Measurements from ENCODE around the gene FRMD4B.

The FRMD4B gene

DNA sequence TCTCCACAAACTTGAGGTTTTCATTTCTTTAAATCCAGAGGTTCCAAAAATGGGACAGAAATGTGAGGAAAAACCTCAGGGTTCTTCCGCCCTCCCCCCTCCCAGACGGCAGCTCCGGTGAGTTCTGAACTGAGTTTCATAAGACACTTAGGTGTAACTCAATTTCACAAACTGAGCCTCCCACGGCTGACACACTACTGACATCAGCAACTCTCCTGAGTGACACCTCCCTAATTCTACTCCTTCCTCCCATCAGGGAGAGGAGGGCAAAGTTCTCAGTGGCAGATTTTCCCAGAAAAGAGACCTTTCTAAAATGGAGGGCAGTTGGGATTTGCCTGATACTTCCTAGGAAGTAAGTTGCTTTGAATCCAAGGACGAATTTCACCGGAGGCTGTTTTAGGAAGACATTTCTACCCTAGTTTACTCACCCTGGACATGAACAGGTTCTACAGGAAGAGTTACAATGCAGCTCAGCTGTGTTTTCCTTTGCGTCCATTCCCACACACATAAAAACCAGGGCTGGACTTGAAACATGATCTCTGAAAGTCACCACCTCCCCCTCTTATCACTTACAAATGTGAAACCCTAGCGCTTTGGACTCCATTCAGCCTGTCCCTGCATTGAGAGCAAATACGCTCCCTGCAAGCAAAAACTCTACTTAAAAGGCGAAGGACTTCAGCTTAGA lies 185.4 kb downstream of the FRMD4B start:
- DNase-seq, result no peak

DNA sequence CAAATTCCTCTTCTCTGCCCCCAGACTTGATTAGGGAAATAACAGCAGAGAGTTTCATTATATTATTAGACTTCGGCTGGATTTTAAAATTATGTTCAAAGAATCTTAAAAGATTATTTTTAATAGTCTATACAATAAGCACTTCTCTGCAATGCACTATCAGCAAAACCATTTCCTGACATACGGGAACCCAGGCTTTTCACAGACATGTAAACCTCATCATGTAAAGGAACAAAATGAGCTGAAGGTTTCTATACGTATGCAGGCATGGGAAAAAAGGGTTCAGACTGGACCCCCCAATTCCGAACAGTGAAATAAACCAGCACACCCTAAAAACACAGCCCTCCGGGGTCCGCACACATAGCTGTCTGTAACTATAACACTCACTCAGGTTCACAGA lies 185.9 kb downstream of the FRMD4B start:
- DNase-seq, result no peak

DNA sequence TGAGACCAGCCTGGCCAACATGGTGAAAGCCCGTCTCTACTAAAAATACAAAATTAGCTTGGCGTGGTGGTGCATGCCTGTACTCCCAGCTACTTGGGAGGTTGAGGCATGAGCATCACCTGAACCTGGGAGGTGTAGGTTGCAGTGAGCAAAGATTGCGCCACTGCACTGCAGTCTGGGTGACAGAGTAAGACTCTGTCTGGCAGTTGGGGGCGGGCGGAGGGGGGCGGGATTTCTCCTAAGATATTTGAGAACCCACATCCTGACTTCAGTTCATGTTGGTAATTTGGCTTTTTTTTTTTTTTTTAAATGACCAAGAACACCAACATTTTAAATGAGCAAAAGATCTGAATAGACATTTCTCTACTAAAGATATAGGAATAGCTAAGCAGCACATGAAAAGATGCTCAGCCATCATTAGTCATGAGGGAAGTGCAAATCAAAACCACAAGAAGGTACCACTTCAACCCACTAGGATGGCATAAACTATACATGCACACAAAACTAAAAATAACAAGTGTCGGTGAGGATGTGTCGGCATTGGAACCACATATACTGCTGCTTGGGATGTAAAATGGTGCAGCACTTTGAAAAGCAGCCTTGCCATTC lies 187.9 kb downstream of the FRMD4B start:
- peak; percentile 54 for DNase-seq

DNA sequence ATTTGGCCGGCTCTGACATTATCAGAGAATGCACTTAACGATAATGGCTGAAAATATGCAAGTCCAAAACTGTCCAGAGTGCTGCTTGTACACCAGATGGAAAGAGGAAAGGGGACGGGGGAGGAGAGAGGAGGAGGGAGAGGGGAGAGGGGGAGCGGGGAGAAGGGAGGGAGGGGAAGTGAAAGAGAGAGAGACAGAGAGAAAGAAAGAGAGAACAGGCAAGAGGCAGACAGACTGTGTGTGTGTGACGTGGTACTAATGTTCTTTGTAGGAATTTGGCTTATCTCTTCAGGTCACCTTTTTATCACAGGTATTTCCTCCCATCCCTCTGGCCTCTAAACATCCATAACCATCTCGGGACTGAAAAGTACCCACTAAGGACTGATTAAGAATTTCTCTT lies 188.4 kb downstream of the FRMD4B start:
- DNase-seq, result no peak

DNA sequence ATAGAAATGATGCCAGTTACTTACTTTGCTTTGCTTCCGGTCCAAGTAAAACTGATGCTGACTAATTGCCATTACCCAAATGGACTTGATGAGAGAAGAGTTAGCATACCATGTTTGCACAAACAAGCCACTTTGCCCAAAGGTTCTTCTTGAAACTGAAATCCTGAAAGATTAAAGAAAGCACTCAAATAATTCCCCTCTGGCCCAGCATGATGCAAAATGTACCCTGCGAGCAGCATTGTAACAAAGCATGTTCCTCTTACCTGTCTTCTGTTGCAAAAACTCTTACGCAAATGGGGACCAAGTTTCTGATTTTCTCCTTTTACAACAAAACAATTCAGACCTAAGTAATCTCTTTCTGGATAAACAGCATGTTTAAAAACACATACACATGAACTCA lies 189.0 kb downstream of the FRMD4B start:
- DNase-seq, result no peak

DNA sequence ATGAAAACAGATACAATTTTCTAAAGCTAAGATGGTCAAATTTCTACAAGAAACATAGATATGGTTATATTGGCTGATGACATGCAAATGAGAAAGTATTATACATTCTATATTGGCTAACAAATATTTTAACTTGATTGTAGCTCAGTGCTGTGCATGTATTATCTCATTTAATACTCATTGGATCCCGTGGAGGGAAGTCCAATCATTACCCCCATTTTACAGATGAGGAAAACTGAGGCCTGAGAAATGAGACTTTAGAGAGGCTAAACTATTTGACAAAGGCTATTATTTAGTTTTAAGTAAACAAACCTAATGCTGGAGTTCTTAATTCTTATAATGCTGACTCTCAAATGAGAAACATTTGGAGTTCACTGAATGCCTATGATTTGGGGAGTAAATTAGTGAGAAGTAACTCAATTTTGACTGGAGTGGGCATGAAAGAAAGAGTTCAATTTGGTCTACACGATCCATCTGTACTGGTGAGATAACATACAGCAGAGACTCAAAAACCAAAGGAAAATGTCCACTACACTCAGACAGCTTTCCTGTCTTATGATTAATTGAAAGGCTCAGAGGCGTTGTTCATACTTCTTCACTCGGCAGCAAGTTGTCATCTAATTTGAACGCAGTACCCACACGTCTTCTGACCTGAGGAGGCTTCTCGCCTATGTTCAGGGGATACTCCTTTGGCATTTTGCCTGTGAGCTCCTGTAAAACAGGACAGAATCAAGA lies 191.3 kb downstream of the FRMD4B start:
- DNase-seq, result no peak

DNA sequence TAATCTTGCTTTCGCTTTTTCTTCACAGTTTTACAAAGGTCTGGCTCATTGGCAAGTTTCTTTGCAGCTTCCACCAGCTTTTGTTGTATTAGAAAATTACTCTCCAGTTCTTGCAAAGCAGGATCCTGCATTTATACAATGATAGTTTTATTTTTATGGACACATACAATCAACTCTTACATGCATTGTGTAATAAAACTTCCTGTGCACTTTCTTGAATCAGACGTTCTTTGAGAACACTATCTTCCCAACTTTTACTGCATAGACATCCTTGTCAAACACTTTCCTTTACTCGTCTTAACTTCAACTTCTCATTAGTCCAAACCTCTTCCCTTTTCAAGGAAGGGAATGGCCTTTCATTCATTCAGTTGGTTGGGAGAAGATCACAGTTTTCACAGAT lies 192.1 kb downstream of the FRMD4B start:
- DNase-seq, result no peak

DNA sequence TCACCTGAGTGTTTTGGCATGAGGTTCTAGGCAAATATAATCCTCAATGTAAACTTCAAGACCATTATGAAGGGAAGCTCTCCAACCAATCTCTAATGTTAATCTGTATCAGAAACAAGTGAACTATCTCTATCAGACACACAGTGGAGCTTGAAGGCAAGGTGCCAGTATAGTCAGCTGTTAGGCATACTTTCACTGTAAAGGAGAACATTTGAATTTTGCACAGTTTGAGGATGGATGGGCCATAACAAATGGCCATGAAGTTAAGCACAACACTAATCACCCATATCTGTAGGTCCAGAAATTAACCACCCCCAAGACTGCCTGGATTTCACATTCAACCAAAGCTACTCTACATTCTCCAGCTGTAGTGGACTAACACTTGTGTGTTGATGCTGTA lies 194.4 kb downstream of the FRMD4B start:
- no peak for DNase-seq

DNA sequence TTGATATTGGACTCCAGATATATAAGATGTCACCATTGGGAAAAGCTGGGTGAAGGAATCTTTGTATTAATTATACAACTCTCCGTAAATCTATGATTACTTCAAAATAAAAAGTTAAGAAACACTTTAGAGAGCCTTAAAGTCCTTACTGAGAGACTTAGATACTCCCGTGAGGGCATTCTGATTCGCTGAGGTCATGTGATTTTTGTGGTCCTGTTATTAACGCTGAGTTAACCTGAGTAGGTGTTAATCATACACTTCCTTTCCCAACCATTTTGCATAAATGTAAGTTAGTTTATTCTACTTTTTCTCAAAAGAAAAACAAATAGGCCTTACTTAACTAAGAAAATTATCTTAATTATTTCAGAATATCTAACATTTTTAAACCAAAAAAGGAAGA lies 196.4 kb downstream of the FRMD4B start:
- no peak for DNase-seq

DNA sequence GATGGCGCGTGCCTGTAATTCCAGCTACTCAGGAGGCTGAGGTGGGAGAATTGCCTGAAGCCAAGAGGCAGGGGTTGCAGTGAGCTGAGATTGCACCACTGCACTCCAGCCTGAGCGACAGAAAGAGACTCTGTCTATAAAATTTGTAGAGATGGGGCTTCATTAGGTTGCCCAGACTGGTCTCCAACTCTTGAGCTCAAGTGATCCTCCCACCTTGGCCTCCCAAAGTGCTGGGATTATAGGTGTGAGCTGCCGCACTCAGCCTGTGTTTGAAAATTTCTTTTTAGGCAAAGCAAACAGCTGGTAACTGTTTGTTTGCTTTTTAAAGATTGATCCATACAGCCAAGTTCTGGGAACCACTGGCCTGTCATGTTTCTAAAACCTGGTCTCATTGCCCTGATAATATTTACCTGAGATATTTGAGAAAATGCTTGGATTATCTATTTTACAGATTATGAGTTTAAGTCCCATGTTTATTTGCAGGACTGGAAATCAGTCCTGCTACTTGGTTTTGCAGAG lies 199.3 kb downstream of the FRMD4B start:
- DNase-seq, result no peak

DNA sequence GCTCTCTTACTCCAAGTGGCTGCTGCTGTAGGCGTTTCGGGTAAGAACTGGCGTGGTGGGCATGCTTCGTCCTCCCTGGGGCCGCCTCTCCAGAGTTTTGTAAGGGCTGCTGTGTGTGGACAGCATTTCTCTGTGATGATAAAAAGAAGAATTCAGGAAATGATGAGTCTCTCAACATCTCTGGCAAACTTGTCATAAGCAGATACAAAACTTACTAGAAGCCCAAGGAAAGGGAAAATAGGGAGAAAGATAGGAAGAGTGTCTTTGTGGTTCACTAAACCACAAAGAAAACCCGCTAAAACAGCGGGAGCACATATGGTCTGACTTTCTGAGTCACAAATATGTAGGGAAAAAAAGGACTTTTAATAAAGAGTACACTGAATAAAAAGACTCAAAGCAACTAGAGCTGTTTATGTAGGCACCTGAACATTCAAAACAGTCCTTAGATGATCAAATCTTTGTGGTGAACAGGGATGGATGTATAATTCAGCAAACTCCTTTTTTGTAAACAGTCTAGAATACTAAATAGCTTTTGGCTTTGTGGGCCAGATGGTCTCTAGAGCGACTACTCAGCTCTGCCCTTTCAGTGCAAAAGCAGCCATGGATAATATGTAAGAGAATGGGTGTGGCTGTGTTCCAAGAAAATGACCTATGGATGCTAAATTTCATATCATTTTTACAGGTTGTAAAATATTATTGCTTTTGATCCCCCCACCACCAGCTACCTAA lies 203.1 kb downstream of the FRMD4B start:
- DNase-seq, result no peak

DNA sequence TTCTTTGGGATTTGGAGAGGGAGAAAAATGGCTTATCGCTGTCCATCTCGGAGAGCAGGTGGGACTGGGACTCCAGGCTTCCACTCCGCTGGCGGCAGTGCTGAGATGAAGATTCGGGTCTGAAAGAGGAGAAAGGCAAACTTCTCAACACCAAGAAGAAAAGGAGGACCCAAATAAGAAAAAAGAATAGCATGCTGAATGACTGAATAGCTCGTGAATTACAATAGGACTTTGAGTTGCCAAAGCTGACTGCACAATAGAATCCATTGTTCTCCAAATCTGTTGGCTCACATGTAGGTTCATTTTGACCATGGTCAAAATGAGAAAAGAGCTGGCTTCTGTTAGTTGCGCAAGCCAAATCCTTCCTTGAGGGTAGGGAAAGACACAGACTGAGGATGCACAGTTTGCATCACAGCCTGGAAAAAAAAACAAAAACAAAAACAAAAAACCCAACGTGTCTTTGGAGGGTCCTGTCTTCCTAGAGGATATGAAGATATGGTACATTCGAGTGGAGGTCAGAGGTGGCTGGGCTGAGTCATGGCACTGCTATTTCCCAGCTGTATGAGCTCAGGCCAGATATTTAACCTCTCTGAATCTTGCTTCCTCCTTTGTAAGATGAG lies 204.2 kb downstream of the FRMD4B start:
- no peak for DNase-seq

DNA sequence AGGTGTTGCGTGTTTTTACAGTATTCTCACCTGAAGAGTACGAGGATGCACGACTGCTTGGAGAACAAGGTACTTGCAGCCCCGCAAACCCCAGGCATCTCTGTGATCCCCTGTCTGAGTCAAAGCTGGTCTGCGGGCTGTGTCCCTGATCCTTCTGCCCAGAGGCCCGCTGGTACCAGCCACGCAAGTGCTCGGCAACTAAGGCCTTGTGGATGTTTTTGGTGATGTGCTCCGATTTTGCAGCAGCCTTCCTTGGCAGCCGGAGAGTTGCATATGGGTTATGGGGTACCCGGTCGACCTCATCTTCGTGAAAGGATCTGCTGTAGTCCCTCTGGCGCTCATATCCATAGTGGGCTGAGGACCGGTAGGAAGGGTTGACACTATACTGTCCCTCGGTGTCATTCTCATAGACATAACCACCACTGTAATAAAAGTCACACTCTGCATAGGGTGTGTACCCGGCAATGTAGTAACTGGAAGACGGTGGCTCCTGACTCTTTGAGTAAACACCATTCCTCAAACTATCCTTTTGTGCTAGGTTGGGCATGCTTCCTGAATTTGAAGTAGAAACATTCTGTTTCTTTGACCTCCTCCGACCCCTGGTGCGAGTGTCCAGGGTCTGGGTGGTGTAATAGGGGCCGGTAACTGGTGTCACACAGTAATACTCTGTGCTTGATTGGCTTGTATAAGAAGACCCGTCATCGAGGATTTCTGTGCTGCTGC lies 204.9 kb downstream of the FRMD4B start:
- no peak for DNase-seq

DNA sequence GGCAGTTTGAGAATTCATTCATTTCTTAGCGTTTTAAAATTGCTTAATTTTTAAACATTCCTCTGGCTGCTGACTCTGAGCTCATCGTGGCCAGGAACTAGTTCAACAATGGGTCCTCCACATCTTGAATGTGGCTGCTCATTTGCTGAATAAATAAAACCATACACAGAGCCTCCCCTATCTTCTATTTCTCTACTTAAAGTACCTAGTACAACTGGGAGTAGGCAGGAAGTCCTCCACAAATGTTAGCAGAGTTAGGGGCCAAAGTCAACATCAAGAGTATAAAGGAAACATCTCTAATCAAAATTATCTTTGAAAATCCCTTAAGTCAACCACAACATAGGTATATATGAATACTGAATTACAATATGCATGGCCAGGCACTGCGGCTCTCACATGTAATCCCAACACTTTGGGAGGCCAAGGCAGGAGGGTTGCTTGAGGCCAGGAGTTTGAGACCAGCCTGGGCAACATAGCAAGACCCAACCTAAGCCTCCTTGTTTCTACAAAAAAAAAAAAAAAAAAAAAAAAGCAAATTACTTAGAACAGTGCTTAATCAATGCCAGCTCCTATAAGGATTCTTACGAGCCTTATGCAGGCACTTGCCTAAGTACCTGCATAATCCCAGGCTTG lies 206.0 kb downstream of the FRMD4B start:
- no peak for DNase-seq

DNA sequence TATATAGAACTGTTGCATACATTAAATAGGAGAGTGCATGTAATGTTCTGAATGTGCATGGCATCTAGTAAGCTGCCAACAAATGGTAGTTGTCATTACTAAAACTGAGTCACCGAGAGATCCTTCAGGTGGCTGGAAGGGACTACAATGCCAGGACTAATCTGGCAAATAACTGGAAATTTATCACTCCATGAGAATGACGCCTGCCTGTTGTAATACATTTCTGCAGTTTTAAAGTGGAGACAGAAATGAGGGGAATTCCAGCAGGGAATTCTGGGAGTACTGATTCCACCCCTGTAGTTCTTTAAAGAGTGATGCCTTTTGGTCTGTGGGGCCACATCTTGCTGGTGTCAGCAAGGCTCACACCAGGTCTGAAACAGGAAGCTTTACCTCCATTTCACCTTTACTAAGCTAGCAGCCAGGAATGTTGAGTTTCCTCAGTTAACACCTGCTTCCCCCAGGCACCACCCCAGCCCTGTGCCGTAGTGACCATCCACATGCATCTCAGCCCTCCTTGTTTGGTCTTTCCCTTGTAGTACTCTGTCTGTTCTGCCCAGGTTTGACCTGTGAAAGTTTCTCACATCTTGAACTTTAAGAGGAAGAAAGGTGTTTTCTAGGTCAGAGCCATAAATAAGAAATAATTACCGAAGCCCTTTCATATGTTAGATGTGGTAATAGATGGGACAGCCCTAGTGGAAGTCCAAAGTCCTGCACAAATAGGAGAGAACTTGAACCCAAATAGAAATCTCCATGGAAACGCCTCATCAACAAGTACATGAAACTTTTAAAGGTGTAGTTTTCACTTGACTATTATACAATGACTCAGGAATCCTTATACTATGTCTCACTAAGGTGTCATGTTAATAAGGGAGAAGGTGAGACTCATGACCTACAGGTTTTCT lies 206.8 kb downstream of the FRMD4B start:
- DNase-seq, result no peak

DNA sequence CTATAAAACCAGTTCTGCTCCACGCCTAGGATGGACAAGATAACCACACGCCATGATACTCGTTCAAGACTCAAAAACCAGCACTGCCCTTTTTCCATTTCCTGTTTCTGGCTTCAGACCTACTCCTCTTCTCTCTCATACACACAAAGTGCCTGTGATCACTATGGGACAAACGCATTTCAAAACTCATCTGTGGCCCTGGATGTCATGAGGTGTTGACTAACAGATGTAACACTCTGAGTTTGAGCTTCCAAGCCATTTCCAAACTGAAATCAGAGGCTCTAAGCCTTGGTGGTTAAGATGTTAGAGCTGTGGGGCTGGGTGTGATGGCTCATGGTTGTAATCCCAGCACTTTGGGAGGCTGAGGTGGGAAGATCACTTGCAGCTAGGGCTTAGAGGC lies 207.8 kb downstream of the FRMD4B start:
- DNase-seq, result no peak

DNA sequence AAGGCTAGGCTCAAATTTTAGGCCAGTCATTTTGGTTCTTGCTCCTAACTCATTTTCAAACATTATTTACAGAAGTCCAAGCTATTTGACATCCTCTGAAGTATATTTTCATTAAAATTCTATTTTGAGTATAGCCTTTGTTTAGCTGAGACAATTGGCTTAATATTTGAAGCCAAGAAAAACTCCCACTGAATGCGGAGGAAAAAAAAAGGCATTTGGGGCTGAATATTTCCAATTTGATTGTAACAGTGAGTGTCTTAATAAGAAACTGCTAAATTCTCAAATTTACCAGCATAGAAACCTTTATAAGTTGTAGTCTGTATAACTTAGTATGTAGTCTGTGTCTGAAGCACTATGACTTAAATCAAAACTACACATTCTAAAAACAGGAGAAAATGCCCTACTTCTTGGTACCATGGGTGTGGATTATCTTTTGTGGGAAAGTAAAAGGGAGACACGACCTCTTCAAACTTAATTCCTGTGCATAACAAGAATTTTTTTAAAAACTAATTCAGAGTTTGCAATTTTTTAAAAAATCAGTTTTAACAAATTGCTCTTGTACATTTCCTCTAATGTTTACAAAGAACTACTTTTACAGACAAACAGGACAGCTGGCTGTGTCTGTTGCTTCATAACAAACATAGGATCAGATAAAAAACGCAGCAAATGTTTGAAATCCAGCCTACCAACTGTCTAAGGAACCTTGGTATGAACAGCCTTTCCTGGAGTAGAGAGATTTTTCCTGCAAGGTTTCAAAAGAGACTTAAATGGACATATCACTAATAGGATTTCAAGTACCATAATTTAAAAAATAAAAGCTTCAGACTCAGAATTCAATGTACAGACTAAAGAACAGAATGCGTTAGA lies 210.8 kb downstream of the FRMD4B start:
- DNase-seq, result no peak

DNA sequence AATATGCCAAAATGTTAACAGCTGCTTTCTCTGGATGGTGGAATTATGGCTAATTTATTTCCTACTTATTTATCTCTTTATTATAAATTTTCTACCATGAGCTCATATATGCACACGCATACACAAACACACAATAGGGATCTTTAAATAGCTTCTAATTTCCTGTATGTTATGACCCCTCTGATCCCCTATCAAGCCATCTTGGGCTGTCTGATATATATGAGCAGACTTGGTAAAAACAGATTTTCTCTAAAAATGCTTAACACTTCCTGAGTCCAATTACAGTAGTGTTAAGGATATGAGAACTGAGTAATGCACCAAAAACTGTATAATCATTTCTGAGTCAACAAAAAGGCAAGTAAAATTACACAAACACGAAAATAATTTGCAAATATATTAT lies 211.4 kb downstream of the FRMD4B start:
- DNase-seq, result no peak

DNA sequence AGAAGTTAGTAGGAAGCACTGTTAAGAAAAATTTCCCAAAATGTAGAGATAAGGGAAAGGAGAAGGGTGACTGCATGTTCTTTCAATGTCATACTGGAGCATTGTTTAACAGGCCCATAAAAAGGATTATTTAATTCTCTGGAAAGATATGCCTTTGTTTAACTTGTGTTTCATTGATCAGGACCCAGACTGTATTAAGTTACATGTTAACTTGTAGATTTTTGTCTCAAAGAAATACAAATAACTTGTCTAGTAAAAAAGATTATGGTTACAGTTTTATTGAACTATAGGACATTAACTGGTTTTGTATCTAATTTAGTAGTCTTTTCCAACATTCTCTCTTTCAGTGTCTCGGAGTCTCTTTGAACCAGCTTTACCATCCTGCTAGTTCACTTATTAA lies 213.8 kb downstream of the FRMD4B start:
- DNase-seq, result no peak

DNA sequence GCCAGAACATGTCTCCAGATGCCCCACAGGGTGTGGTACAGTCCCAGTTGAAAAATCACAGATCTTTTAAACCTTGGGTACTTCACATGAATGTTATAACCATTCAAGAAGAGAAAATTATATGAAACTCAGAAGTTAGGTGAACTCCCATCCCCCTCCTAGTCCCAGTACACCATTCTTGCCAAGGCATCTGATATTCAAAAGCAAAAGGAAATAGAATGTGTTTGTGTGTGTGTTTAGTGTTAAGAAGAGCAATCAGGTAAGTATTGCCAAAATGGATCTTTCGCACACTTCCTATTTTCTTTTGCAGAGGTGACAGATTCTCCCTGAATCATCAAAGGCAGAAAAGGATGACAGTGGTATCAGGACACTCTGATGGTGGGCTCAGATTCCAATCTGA lies 219.4 kb downstream of the FRMD4B start:
- no peak for DNase-seq

All from effector CD4-positive, alpha-beta T cell (primary cell).